ENCODE measurements around the gene PDZD2.

GRCh38 chr5:32129074-32129598 is 490.2 kb downstream of the PDZD2 start:
- TF ChIP-seq CTCF (IDR thresholded peaks at IDR 0.05) = no peak
- no peak for TF ChIP-seq EP300 (IDR thresholded peaks at IDR 0.05)
- no peak for TF ChIP-seq POLR2A (IDR thresholded peaks at IDR 0.05; ENCODE audit: low read depth)

All from esophagus muscularis mucosa (tissue), 4 donors.